CD4-positive, alpha-beta T cell (primary cell): Measurements from ENCODE around the gene CHGA. TPM values are rescaled to one million over a fixed set of nuclear protein-coding genes. Genes with fewer than 3 reads are reported as not detected.

Source experiments
- ATAC-seq: fragments of 200-7000 bp; cut with Tn5 transposase; one replicate; pipeline ENCODE4 v1.10.0; 2022; ENCODE audit warnings: mild to moderate bottlenecking; ENCODE audit not compliant: poor library complexity
- CTCF ChIA-PET: fragments of 350-600 bp; sonication (Branson Sonifier 250); formaldehyde crosslinking; loops from one replicate; lab custom pipeline; 2021; ENCODE audit warnings: antibody characterized with exemption, inconsistent platforms; lab: Charles Lee
- POLR2A ChIA-PET: fragments of 350-600 bp; sonication (Branson Sonifier 250); formaldehyde crosslinking; loops from one replicate; lab custom pipeline; 2021; ENCODE audit warnings: antibody characterized with exemption, inconsistent platforms; lab: Charles Lee
- DNase-seq, 14 experiments: peaks; one replicate each; pipeline ENCODE4 v3.0.0-alpha.2; 2013 to 2020; ENCODE audit warnings: mixed read lengths in 2 of 14
- H3K27ac ChIP-seq, 2 donors: one replicate each; pipeline versions ENCODE4 v1.5.1 to v1.7.0; 2013; ENCODE audit warnings: low read length in 2 of 2, low read depth in 1 of 2, mild to moderate bottlenecking in 1 of 2
- H3K27me3 ChIP-seq, 2 experiments: 1 replicate in 1 of 2; 2 replicates in 1 of 2; pipeline versions ENCODE4 v1.6.1 to v1.7.0; 2013; ENCODE audit warnings: low read length in 2 of 2, control low read depth in 1 of 2, mild to moderate bottlenecking in 1 of 2, moderate library complexity in 1 of 2; ENCODE audit not compliant: insufficient read depth in 2 of 2, control insufficient read depth in 1 of 2
- H3K36me3 ChIP-seq: one replicate; pipeline ENCODE4 v1.6.1; 2013; ENCODE audit warnings: low read length, control low read depth; ENCODE audit not compliant: insufficient read depth
- H3K4me1 ChIP-seq: one replicate; pipeline ENCODE4 v1.6.1; 2013; ENCODE audit warnings: low read length, control low read depth; ENCODE audit not compliant: insufficient read depth
- H3K4me3 ChIP-seq: one replicate; pipeline ENCODE4 v1.5.1; 2013; ENCODE audit warnings: mild to moderate bottlenecking, low read length, moderate library complexity
- H3K9me3 ChIP-seq, 2 experiments: 1 replicate in 1 of 2; 2 replicates in 1 of 2; pipeline versions ENCODE4 v1.6.1 to v1.7.0; 2013; ENCODE audit warnings: low read length in 2 of 2, mild to moderate bottlenecking in 2 of 2, control low read depth in 1 of 2, moderate library complexity in 1 of 2; ENCODE audit not compliant: control insufficient read depth in 1 of 2, insufficient read depth in 1 of 2
- H3K27ac Mint-ChIP-seq: one replicate; pipeline ENCODE4 v1.8.0; 2020; ENCODE audit warnings: mixed read lengths
- H3K27me3 Mint-ChIP-seq: one replicate; pipeline ENCODE4 v1.8.0; 2021; ENCODE audit warnings: mixed read lengths
- H3K36me3 Mint-ChIP-seq: one replicate; pipeline ENCODE4 v1.8.0; 2021; ENCODE audit warnings: low read depth, mixed read lengths
- H3K4me1 Mint-ChIP-seq: one replicate; pipeline ENCODE4 v1.8.0; 2021; ENCODE audit warnings: low read depth, mixed read lengths
- H3K4me3 Mint-ChIP-seq: one replicate; pipeline ENCODE4 v1.8.0; 2020; ENCODE audit warnings: mild to moderate bottlenecking, mixed read lengths
- H3K9me3 Mint-ChIP-seq: one replicate; pipeline ENCODE4 v1.8.0; 2020; ENCODE audit warnings: mixed read lengths
- CTCF ChIP-seq: fragments of 200-600 bp; IDR thresholded peaks from one replicate; pipeline ENCODE4 v1.8.0; 2022; ENCODE audit warnings: antibody characterized with exemption, mild to moderate bottlenecking
- intact Hi-C, 2 experiments: fragments of 100-400 bp; cut with DNase I in 1 of 2; cut with micrococcal nuclease in 1 of 2; formaldehyde crosslinking; loops; one replicate each; pipeline versions ENCODE4 v1.15.1 to v1.9.0; 2023 to 2025; cut with DNase I, micrococcal nuclease
- total RNA-seq, 174 experiments: library from RNA in 2 of 174; stranded (reverse) in 2 of 174; gene quantifications; one replicate each; pipeline ENCODE4 v1.2.3 and lab custom pipeline; 2021 to 2026

Gene CHGA
- total RNA-seq, 2 experiments from 2014 or later: not detected

GRCh38 chr14:92965281-92965680 lies 42.3 kb downstream of the CHGA start:
- Histone ChIP-seq H3K27ac (no peak overlapping the region), H3K36me3 (peaks cover 17% of the 10 kb centered on the region), H3K4me1 (no peaks in the 10 kb centered on the region), H3K4me3 (no peak overlapping the region), H3K9me3 (peaks cover 0 to 5% of the 10 kb centered on the region in 2 experiments), H3K27me3 (no peaks in the 10 kb centered on the region)
- POLR2A ChIA-PET: no interaction called here
- CTCF ChIA-PET: no interaction called here
- Mint-ChIP-seq H3K27me3 (no peaks in the 10 kb centered on the region), H3K27ac (no peak overlapping the region), H3K9me3 (no peaks in the 10 kb centered on the region), H3K4me3 (no peak overlapping the region), H3K36me3 (peaks cover 20% of the 10 kb centered on the region), H3K4me1 (no peaks in the 10 kb centered on the region)
- DNase-seq: no peak
- TF ChIP-seq CTCF: no peak
- intact Hi-C loops: no loop called here
- ATAC-seq: no peak

- Histone ChIP-seq H3K27ac (no peak overlapping the region), H3K4me3 (no peak overlapping the region), H3K4me1 (no peaks in the 10 kb centered on the region), H3K27me3 (no peaks in the 10 kb centered on the region), H3K9me3 (peaks cover 0 to 5% of the 10 kb centered on the region in 2 experiments), H3K36me3 (no peaks in the 10 kb centered on the region)
- POLR2A ChIA-PET: no interaction called here
- DNase-seq: no peak
- H3K4me3 Mint-ChIP-seq: no peak overlapping the region
- H3K27ac Mint-ChIP-seq: no peak overlapping the region
- TF ChIP-seq CTCF: no peak
- H3K27me3 Mint-ChIP-seq: no peaks in the 10 kb centered on the region
- CTCF ChIA-PET: no interaction called here
- peaks cover 10% of the 10 kb centered on the region for H3K36me3 Mint-ChIP-seq
- no peaks in the 10 kb centered on the region for H3K4me1 Mint-ChIP-seq
- no peaks in the 10 kb centered on the region for H3K9me3 Mint-ChIP-seq
- no peak for ATAC-seq
- intact Hi-C loops: no loop called here
Measured at GRCh38 chr14:92967346-92967926, 44.5 kb downstream of the CHGA start.

- H3K4me1 Mint-ChIP-seq: no peaks in the 10 kb centered on the region
- no peak for TF ChIP-seq CTCF
- H3K4me3 Mint-ChIP-seq: no peak overlapping the region
- intact Hi-C loops: no loop called here
- H3K27me3 Mint-ChIP-seq: no peaks in the 10 kb centered on the region
- Histone ChIP-seq H3K9me3 (peaks cover 0 to 9% of the 10 kb centered on the region in 2 experiments), H3K4me1 (no peaks in the 10 kb centered on the region), H3K27me3 (no peaks in the 10 kb centered on the region), H3K27ac (no peak overlapping the region), H3K4me3 (no peak overlapping the region), H3K36me3 (no peaks in the 10 kb centered on the region)
- H3K27ac Mint-ChIP-seq: no peak overlapping the region
- ChIA-PET POLR2A (no interaction called here), CTCF (no interaction called here)
- peaks cover 13% of the 10 kb centered on the region for H3K36me3 Mint-ChIP-seq
- ATAC-seq (no peak), DNase-seq (no peak)
- no peaks in the 10 kb centered on the region for H3K9me3 Mint-ChIP-seq
Measured at GRCh38 chr14:92968291-92969020, 45.5 kb downstream of the CHGA start.
